Measurements from ENCODE around the gene ANKLE1. TPM values are rescaled to one million over a fixed set of nuclear protein-coding genes. Genes with fewer than 3 reads are reported as not detected.

The ANKLE1 gene
- total and polyA plus RNA-seq, 2 experiments from 2014 or later = 0.29 to 0.90 TPM

DNA sequence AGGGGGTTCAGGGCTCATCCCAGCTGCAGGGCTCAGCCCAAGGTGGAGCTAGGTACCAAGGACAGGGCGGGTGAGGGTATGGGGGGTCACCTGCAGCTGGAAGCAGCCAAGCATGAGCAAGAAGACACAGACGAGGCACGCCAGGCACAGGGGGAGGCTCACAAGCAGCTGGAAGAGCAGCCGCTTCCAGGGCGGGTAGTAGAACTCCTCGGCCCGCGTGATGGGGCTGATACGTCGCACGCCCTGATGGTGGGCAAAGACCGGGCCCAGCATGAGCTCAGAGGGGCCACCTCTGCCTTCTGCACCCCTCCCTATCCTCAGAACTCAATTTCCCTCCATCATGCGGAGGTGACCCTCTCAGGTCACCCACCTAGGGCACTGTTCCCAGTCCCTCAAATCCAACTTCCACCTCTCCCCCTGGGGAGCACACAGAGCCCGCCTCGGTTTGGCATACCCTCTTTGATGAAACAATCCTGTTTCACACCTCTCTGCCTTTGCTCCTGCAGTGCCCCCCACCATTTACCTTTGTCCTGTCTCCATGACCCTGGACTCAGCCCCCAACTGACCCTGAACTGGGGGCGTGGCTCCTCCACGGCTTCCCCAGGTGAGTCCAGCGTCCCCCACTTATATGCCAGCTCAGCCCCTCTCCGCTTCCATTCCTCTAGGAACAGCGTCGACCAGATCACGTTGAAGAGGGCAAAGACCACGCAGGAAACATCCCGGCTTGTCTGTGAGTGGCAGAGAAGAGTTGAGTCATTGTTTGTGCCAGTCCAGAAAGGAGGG, 48.8 kb downstream of the ANKLE1 start:
- Histone ChIP-seq H2AFZ (no peak overlapping the region), H3K36me3 (replicated peaks; ENCODE audit: insufficient read depth, low read depth) (no peaks in the 10 kb centered on the region), H3K4me1 (ENCODE audit: insufficient read depth) (peaks cover 24% of the 10 kb centered on the region), H4K20me1 (ENCODE audit: insufficient read depth, poor library complexity, severe bottlenecking) (no peaks in the 10 kb centered on the region), H3K4me3 (no peak overlapping the region), H3K27me3 (no peaks in the 10 kb centered on the region), H3K4me2 (no peak overlapping the region), H3K79me2 (peaks cover 6% of the 10 kb centered on the region), H3K9me2 (replicated peaks; ENCODE audit: insufficient read depth) (no peaks in the 10 kb centered on the region), H3K27ac (no peak overlapping the region), H3K9me3 (ENCODE audit: low read depth) (no peaks in the 10 kb centered on the region)
- WGBS (ENCODE audit: low lambda C conversion rate, missing lambda C conversion rate) = 94% methylated on average over 24 of the region's 24 CpGs
- TF ChIP-seq, protein P1, sequence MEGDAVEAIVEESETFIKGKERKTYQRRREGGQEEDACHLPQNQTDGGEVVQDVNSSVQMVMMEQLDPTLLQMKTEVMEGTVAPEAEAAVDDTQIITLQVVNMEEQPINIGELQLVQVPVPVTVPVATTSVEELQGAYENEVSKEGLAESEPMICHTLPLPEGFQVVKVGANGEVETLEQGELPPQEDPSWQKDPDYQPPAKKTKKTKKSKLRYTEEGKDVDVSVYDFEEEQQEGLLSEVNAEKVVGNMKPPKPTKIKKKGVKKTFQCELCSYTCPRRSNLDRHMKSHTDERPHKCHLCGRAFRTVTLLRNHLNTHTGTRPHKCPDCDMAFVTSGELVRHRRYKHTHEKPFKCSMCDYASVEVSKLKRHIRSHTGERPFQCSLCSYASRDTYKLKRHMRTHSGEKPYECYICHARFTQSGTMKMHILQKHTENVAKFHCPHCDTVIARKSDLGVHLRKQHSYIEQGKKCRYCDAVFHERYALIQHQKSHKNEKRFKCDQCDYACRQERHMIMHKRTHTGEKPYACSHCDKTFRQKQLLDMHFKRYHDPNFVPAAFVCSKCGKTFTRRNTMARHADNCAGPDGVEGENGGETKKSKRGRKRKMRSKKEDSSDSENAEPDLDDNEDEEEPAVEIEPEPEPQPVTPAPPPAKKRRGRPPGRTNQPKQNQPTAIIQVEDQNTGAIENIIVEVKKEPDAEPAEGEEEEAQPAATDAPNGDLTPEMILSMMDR (IDR thresholded peaks at IDR 0.05; ENCODE audit: poor library complexity) = no peak
- TF ChIP-seq EZH2phosphoT487 (IDR thresholded peaks at IDR 0.05; ENCODE audit: low read depth, severe bottlenecking, unreplicated experiment) (no peak), EZH2 (IDR thresholded peaks at IDR 0.05; ENCODE audit: borderline replicate concordance) (no peak)
- DNase-seq (ENCODE audit: low spot score) = peak; percentile 4

DNA sequence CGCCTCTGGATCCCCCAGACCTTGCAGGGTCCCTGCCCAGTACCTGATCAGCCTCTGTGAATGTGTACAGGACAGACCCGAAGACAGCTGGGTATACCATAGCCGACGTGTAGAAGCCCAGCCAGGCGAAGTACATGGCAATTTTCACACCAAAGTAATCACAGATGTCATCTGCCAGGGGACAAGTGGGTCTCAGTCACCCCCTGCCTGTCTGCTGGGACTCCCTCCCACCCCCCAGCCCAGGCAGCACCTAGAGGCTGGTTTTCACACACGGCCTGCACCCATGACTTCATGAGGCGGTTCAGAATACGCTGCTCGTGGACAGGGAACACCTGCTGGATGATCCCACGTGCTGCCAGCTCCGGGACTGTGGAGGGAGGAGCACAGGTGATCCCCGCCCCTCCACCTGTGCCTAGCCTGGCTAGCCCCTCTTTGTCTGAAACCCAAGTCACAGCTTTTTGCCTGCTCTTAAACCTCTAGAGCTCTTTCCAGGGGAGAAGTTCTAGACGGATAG, 49.4 kb downstream of the ANKLE1 start:
- 83% methylated on average over 13 of the region's 13 CpGs for WGBS (ENCODE audit: low lambda C conversion rate, missing lambda C conversion rate)
- Histone ChIP-seq H3K9me3 (ENCODE audit: low read depth) (no peaks in the 10 kb centered on the region), H3K4me2 (no peak overlapping the region), H3K9me2 (replicated peaks; ENCODE audit: insufficient read depth) (no peaks in the 10 kb centered on the region), H2AFZ (no peak overlapping the region), H3K27ac (no peak overlapping the region), H3K4me1 (ENCODE audit: insufficient read depth) (peaks cover 25% of the 10 kb centered on the region), H3K79me2 (peaks cover 9% of the 10 kb centered on the region), H4K20me1 (ENCODE audit: insufficient read depth, poor library complexity, severe bottlenecking) (no peaks in the 10 kb centered on the region), H3K4me3 (no peak overlapping the region), H3K27me3 (no peaks in the 10 kb centered on the region), H3K36me3 (replicated peaks; ENCODE audit: insufficient read depth, low read depth) (no peaks in the 10 kb centered on the region)
- DNase-seq (ENCODE audit: low spot score) = no peak
- TF ChIP-seq EZH2 (IDR thresholded peaks at IDR 0.05; ENCODE audit: borderline replicate concordance) (no peak), EZH2phosphoT487 (IDR thresholded peaks at IDR 0.05; ENCODE audit: low read depth, severe bottlenecking, unreplicated experiment) (no peak)
- TF ChIP-seq, protein P1 (IDR thresholded peaks at IDR 0.05; ENCODE audit: poor library complexity) = no peak

DNA sequence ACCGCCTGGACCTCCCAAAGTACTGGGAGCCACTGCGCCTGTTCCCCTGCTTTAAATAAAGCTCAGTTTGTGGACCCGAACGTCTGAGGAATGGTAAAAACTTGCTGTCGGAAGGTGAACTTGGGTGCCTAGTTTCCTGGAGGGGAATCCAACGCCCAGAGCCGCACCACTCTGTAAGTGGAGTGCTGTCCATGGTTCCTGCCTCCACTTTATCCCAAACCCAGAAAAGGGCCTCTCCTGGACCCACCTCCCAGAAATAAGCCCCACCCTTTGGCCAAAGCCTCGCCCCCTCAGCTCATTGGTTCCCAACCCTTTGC, 50.6 kb downstream of the ANKLE1 start:
- 94% methylated on average over 8 of the region's 8 CpGs for WGBS (ENCODE audit: low lambda C conversion rate, missing lambda C conversion rate)
- Histone ChIP-seq H2AFZ (no peak overlapping the region), H3K9me2 (replicated peaks; ENCODE audit: insufficient read depth) (no peaks in the 10 kb centered on the region), H3K4me1 (ENCODE audit: insufficient read depth) (peaks cover 25% of the 10 kb centered on the region), H3K4me3 (no peak overlapping the region), H3K9me3 (ENCODE audit: low read depth) (no peaks in the 10 kb centered on the region), H3K27me3 (no peaks in the 10 kb centered on the region), H3K27ac (no peak overlapping the region), H3K4me2 (no peak overlapping the region), H4K20me1 (ENCODE audit: insufficient read depth, poor library complexity, severe bottlenecking) (no peaks in the 10 kb centered on the region), H3K79me2 (peaks cover 9% of the 10 kb centered on the region), H3K36me3 (replicated peaks; ENCODE audit: insufficient read depth, low read depth) (no peaks in the 10 kb centered on the region)
- TF ChIP-seq EZH2phosphoT487 (IDR thresholded peaks at IDR 0.05; ENCODE audit: low read depth, severe bottlenecking, unreplicated experiment) = no peak
- TF ChIP-seq, protein P1 (IDR thresholded peaks at IDR 0.05; ENCODE audit: poor library complexity) = no peak
- no peak for DNase-seq (ENCODE audit: low spot score)

Measured in hepatocyte (in vitro differentiated cells).